Stimulated activated CD4-positive, alpha-beta T cell treated with anti-CD3 and anti-CD28 coated beads, Interleukin-4, amount 100 ng/mL, for 4 hours (primary cell): ENCODE results near the gene GAREM1.
"Not testable (repeated sequence)": the region's sequence is repeated elsewhere in the genome, so short reads cannot be mapped to it uniquely, and the experiment has no call there.

Source experiments
- DNase-seq, 2 experiments: peaks; one replicate each; pipeline ENCODE4 v3.0.0-alpha.2; 2020

The GAREM1 gene

GRCh38 chr18:32249147-32249929 lies 221.3 kb downstream of the GAREM1 start:
- no peak for DNase-seq

GRCh38 chr18:32244881-32245280 lies 225.8 kb downstream of the GAREM1 start:
- DNase-seq = no peak

- no peak for DNase-seq
These were observed 227.3 kb downstream of the GAREM1 start for GRCh38 chr18:32243358-32243757.

- no peak for DNase-seq
These were observed 228.3 kb downstream of the GAREM1 start for GRCh38 chr18:32242395-32242794.

GRCh38 chr18:32238635-32239268 lies 231.9 kb downstream of the GAREM1 start:
- no peak for DNase-seq

- no peak for DNase-seq
These were observed 233.6 kb downstream of the GAREM1 start for GRCh38 chr18:32237049-32237448.

- DNase-seq = not testable (repeated sequence)
These were observed 237.3 kb downstream of the GAREM1 start for GRCh38 chr18:32233348-32233747.

GRCh38 chr18:32219431-32220018 lies 251.2 kb downstream of the GAREM1 start:
- no peak for DNase-seq

- DNase-seq = no peak
These were observed 254.3 kb downstream of the GAREM1 start for GRCh38 chr18:32216390-32216789.

GRCh38 chr18:32213693-32214092 lies 257.0 kb downstream of the GAREM1 start:
- no peak for DNase-seq
